PFSK-1 (cell line): ENCODE data around the gene ABHD16B.

Experiments
- FOXP2 ChIP-seq: optimal IDR thresholded peaks from 2 replicates; pipeline ENCODE3; 2011; ENCODE audit warnings: borderline replicate concordance, control low read depth, inconsistent platforms; ENCODE audit not compliant: insufficient read depth; ENCODE audit errors: extremely low read length, extremely low read depth
- POLR2AphosphoS5 ChIP-seq: IDR thresholded peaks from 2 replicates; pipeline ENCODE4 v1.6.1; 2012; ENCODE audit warnings: low read depth, mild to moderate bottlenecking, control low read depth, low read length, moderate library complexity
- SIN3A ChIP-seq: IDR thresholded peaks from 2 replicates; pipeline ENCODE4 v1.6.1; 2012; ENCODE audit warnings: mild to moderate bottlenecking, low read length, moderate library complexity, borderline replicate concordance; ENCODE audit not compliant: insufficient read depth
- TAF1 ChIP-seq: IDR thresholded peaks from 2 replicates; pipeline ENCODE4 v1.6.1; 2012; ENCODE audit warnings: low read length, control low read depth, borderline replicate concordance; ENCODE audit not compliant: insufficient read depth
- TF ChIP-seq, protein P1 (sequence below), 2 experiments: IDR thresholded peaks; 2 replicates each; pipeline versions ENCODE4 v1.6.1 to v1.8.0; 2011 to 2012; ENCODE audit warnings: low read depth in 2 of 2, low read length in 2 of 2, control low read depth in 1 of 2, inconsistent platforms in 1 of 2, mild to moderate bottlenecking in 1 of 2, moderate library complexity in 1 of 2; ENCODE audit not compliant: insufficient read depth in 1 of 2

ABHD16B gene

GRCh38 chr20:63890616-63891015, 29.3 kb downstream of the ABHD16B start:
- TF ChIP-seq SIN3A (no peak), TAF1 (no peak), POLR2AphosphoS5 (no peak), FOXP2 (no peak)
- TF ChIP-seq, protein P1, sequence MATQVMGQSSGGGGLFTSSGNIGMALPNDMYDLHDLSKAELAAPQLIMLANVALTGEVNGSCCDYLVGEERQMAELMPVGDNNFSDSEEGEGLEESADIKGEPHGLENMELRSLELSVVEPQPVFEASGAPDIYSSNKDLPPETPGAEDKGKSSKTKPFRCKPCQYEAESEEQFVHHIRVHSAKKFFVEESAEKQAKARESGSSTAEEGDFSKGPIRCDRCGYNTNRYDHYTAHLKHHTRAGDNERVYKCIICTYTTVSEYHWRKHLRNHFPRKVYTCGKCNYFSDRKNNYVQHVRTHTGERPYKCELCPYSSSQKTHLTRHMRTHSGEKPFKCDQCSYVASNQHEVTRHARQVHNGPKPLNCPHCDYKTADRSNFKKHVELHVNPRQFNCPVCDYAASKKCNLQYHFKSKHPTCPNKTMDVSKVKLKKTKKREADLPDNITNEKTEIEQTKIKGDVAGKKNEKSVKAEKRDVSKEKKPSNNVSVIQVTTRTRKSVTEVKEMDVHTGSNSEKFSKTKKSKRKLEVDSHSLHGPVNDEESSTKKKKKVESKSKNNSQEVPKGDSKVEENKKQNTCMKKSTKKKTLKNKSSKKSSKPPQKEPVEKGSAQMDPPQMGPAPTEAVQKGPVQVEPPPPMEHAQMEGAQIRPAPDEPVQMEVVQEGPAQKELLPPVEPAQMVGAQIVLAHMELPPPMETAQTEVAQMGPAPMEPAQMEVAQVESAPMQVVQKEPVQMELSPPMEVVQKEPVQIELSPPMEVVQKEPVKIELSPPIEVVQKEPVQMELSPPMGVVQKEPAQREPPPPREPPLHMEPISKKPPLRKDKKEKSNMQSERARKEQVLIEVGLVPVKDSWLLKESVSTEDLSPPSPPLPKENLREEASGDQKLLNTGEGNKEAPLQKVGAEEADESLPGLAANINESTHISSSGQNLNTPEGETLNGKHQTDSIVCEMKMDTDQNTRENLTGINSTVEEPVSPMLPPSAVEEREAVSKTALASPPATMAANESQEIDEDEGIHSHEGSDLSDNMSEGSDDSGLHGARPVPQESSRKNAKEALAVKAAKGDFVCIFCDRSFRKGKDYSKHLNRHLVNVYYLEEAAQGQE (IDR thresholded peaks at IDR 0.05; ENCODE audit: insufficient read depth in 1 of 2, low read depth in 2 of 2, low read length in 2 of 2), result no peak

DNA sequence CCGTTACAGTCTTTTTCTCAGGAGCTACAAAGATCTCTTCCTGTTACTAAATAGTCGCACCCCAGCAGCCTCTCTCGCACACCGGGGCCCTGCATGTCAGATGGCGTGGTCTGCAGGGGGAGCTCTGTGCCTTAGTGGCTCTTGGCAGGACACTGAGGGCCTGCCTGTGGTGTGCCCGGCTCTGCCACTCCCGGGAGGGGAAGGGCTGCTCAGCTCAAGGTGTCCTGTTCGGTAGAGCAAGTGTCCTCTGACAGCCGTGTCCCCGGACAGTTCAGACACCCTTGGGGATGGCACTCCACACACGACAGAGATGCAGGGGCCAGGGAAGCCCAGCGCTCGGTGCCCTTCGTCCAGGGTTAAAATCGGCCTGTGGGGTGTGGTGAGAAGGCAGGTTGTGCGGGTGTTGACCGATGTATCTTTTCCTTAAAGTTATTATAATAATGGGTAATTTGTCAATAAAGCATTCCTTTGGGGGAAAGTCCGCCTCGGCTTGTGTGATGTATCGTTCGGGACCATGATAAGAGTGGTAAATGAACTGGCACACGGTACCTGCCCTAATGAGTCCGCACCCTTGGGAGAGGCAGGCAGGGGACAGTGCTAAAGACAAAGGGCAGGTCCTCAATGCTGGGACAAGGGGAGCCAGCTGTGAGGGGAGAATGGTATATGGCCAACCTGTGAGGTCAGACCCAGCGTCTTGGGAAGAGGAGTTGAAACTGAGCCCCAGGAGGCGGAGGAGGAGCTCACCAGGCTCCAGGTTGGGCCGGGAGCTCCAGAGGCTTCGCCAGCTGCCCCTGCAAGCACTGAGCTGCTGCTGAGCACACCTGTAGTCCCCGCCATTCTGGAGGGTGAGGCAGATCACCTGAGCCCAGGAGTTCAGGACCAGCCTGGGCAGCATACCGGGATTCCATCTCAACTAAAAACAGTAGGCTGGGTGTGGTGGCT, 30.0 kb downstream of the ABHD16B start:
- TF ChIP-seq FOXP2 (no peak), POLR2AphosphoS5 (no peak), SIN3A (no peak), TAF1 (no peak)
- TF ChIP-seq, protein P1 (IDR thresholded peaks at IDR 0.05; ENCODE audit: insufficient read depth in 1 of 2, low read depth in 2 of 2, low read length in 2 of 2), result no peak

DNA sequence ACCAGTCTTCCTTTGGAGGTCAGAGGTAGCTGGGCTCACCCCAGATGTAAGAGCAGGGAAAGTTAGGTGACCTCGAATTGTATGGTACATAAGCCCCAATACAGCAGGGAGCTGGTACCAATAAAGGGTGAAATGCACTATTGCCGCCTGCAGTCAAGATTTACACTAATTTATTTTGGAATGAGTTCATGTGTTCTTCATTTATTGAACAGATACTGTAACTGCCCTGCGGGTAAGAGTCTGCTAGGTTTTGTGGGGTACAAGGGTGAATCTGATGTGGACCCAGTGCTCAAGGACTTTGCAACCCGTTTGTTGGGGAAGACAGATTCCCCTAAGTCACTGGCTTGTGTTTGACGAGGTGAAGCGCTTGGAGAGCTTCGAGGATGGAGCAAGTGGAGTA, 31.1 kb downstream of the ABHD16B start:
- no peak for TF ChIP-seq TAF1
- no peak for TF ChIP-seq POLR2AphosphoS5
- TF ChIP-seq SIN3A, result no peak
- TF ChIP-seq, protein P1 (IDR thresholded peaks at IDR 0.05; ENCODE audit: insufficient read depth in 1 of 2, low read depth in 2 of 2, low read length in 2 of 2), result no peak
- TF ChIP-seq FOXP2, result no peak

DNA sequence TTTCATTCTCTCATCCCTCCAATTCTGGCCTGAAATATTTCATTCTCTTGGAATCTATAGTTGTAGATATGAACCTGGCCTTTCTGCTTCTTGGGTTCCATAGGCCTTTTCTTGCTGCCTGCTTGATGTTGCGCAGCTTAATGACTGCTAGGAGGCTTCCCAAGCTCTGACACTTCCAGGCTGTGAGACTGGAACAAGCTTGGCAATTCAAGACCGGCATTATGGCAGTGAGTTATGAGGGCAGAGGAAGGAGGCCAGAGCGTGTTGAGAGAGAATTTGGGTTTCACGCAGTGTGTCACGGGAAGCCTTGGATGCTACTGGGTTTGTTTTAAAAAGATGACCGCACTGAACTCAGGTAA, 32.7 kb downstream of the ABHD16B start:
- TF ChIP-seq SIN3A, result 0 out of 2 replicates have a peak, but pooled peaks have one; percentile 21
- TF ChIP-seq FOXP2, result no peak

GRCh38 chr20:63894358-63895201, 33.3 kb downstream of the ABHD16B start, which contains the start of gene DNAJC5:
Gene DNAJC5 (plus strand): TSS chr20:63895126. CDS start chr20:63928346, 33,220 bp downstream.
- TF ChIP-seq POLR2AphosphoS5 (peak; percentile 76; the same call in 1 of the 2 replicates), SIN3A (no peak; the same call in 1 of the 2 replicates), FOXP2 (peak; percentile 4)
- TF ChIP-seq, protein P1 (IDR thresholded peaks at IDR 0.05; ENCODE audit: insufficient read depth in 1 of 2, low read depth in 2 of 2, low read length in 2 of 2), result no peak
